AG08396 (cell line): ENCODE measurements around the gene CACNA2D4.

Source experiments
- DNase-seq: peaks from one replicate; pipeline ENCODE4 v3.0.0; 2012; ENCODE audit warnings: low spot score, mixed read lengths

The CACNA2D4 gene

DNA sequence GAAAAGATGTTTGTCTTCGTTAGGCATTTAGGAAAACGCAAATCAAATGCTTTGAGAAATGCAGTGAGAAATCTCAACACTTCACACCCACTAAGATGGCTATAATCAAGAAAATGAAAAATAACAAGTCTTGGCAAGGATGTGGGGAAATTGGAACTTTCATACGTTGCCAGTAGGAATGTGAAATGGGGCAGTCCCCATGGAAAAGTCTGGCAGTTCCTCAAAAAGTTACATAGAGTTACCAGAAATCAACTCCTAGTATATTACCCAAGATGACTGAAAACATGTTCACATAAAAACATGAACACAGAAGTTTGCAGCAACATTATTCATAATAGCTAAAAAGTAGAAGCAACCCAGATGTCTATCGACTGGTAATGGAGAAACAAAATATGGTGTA is 139.5 kb downstream of the CACNA2D4 start:
- DNase-seq, result no peak

DNA sequence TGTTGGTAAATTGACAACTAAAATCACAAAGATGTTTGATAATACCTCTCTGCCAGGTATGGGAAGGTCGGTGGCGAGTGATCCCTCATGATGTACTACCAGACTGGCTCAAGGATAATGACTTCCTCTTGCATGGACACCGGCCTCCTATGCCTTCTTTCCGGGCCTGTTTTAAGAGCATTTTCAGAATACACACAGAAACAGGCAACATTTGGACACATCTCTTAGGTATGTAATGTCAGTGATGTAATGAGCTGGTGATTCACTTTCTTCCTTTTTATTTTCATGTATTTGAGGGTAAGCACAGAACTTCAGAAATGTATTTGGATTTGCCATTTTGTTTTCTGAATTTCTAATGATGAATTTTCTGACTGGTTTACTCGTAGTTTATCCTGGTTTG is 140.7 kb downstream of the CACNA2D4 start:
- peak; percentile 51 for DNase-seq

DNA sequence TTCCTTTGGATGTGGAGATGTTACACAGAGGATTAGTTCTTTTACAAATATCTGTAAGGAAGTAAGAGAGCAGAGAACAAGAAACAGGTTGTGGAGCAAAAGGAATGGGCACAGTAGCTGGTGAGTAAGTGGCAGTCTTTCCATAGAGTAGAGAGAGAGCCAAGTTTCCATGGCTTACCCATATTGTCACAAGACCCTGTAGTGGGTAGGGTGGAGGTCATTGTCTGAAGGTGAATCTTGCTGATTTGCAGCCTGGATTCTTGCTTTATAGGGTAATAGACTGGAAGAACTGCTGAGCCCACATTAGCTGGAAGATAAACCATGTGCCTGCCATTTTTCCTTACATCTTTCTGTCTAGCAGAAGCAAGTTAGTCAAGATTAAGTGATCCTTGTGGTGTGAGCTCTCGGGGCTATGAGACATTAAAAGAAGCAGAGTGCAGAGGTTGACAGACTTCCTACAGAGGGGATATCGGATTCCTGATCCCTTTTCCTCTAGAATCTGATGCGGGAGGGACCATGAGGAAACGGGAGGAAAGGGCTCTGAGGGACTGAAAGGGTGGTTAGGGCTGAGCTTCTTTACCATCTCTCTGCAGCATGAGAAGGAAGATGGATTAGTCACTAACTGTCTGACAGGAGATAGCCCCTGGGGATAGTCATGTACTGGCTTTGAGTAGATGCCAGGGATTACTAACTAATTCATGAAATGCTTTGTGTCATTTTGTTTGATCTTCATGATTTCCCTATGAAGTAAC is 142.1 kb downstream of the CACNA2D4 start:
- no peak for DNase-seq

DNA sequence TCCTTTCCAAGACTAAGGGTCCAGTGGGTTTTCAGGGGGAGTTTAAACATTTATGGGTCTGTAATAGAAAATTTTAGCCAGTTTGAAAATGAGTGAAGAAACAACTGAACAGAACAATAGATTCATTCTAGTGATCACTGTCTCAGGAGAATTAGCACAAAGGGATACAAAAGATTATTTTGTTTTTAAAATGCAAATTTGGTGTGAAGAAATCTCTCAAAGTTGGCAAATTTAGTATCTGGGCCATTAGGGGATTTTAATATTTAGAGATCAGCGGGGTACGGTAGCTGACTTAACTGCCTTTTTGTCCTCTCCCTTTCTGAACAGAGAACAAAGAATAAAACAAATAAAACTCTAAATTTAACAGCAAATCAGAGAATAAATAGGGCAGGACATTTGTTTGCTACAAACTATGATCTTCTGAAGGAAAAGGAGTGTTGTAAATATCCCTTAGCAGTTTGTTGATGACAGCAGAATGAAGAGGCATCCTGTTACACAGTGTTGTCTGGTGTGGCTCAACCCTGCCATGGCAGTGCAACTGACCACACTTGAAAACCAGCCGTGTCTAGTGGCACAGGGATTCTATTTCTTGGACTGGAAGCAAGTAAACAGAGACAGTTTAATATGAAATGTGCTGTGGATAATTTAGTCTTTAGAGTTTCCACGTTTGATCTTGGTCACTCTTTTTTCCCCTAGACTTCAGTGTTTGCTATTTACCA is 144.4 kb downstream of the CACNA2D4 start:
- DNase-seq, result no peak

DNA sequence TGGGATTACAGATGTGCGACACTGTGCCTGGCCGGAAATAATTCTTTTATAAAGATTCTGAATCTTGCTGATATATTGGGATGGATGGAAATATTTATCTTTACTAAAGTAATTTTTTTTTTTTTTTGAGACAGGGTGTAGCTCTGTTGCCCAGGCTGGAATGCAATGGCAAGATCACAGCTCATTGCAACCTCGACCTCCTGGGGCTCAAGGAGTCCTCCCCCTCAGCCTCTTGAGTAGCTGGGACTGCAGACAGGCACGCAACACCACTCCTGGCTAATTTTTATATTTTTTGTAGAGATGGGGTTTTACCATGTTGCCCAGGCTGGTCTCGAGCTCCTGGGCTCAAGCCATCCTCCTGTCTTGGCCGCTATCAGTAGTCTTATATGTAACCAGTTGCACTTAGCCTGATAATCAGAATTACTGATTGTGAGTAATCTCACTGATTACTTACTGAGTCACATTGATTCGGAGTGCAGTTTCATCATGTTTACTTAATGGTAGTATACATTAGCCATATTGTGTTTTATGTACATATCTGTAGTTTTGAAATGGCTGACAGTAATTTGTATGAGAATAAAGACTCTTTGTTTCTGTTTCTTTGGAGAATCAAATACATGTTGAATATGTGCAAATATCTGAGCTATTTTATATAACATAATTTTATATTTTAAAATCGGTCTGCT is 148.5 kb downstream of the CACNA2D4 start:
- no peak for DNase-seq

DNA sequence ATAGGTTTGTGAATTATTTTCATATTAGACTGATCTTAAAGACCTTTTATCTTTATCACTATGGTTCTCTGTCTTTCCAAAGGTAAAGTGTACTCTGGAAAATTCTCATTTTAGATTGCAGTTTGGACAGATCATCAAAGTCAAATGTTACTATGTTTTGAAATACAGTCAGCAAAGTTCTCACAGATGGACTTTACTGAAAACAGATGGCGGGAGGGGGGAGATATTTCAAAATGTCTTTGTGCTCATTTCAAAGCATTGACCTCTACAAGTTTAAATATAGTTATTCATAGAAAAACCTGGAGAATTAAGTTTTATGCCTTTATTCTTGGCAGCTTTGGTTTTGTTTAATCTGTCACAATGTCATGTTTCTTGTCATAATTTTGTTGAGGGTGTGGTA is 149.8 kb downstream of the CACNA2D4 start:
- no peak for DNase-seq

DNA sequence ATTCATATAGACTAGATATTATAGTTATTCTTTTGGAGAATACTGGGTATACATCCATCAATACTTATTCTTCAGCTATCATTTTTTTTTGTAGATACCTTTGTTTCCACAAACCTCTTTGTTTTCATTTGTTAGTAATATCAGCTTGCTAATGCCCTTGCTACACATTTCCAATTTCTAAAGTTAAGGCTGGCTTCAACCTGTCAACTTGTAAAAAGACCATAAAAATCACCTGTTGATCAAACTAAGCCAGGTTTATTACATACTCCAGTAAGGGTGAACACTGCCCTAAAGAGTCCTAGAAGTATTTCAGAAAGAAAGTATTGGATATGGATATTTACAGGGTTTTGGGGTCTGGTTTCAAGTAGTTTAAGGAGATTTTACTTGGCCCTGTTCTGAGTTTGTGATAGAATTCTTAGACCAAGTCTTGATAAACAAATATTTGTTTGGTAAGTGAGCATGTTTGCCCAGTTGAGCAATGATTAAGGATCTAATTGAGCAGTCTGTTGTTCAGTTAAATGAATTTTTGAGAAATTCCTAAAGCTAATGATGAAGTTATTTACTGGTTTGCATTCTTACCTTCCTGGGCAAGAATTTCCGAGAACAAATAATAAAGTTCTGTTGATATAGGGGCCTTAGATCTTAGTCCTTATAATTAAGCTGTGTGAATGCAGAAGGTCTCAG is 150.9 kb downstream of the CACNA2D4 start:
- DNase-seq, result no peak

DNA sequence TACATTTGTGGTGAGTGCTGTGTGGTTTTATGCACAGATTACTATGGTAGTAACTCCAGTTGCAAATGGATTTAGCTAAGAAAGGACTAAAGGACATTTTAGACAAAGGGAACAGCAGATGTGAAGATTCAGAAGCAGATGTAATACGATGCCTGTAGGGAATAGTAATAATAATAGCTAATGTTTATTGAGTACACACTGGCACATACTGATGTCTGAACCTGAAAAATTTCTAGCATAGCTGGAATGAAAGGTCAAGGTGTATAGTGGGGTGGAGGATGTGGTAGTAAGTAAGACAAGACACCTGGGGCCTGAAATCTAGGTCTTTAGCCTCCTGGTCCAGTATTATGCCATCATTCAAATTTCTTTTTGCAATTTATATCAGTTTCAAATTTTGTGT is 152.3 kb downstream of the CACNA2D4 start:
- DNase-seq, result no peak

DNA sequence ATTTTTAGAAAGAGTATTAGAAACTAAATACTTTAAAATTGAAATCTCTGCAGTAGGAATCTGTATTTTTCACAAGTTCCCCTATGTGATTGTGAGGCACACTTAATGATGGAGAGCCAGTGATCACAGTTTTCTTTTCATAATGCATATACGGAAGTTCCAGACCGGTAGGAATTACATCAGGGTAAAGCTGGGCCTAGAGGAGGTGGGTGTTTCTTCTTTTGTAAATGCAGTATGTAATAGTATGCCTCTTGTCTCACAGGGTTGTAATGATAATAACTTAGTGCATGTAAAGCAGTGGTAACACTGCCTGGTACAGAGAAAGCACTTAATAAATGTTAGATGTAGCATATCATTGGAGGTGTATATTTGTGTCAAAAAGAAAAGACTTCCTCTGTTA is 155.3 kb downstream of the CACNA2D4 start:
- no peak for DNase-seq

DNA sequence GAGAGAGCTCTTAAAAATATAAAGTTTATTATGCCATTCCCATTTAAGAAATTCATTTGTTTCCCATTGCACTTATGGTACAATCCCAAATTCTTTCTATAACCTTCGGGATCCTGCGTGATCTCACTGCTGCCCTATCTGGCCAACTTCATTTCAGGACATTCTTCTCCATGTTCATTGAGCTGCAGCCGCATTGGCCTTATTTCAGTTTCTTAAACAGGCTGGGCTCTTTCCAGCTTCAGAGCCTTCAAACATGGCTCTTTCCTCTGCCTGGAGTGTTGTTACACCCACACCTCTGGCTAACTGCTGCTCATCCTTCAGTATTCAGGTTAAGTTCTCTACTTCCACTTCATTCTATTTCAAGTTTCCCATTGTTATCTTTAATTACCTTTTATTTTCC is 156.6 kb downstream of the CACNA2D4 start:
- DNase-seq, result no peak

DNA sequence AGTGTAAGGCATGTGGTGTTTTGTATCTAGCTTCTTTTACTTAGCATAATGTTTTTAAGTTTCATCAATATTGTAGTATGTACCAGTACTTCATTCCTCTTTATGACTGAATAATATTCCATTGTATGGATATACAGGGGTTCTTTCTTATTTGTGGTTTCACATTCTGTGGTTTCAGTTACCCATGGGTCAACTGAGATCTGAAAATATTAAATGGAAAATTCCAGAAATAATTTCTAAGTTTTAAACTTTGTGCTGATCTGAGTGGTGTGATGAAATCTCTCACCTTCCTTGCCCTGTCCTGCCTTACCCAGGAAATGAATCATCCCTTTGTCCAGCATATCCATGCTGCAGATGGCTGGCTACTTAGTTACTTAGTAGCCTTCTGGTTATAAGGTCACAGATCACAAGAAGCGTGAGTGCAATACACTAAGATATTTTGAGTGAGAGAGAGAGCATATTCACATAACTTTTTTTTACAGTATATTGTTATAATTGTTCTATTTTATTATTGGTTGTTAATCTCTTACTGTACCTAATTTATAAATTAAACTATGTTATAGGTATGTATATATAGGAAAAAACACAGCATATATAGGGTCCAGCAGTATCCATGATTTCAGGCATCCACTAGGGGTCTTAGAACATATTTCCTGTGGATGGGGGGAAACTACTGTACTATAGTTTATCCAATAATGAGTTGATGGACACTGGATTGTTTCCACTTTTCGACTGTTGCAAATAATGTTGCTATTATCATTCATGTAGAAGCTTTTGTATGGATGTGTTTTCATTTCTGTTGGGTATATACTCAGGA is 157.7 kb downstream of the CACNA2D4 start:
- no peak for DNase-seq

DNA sequence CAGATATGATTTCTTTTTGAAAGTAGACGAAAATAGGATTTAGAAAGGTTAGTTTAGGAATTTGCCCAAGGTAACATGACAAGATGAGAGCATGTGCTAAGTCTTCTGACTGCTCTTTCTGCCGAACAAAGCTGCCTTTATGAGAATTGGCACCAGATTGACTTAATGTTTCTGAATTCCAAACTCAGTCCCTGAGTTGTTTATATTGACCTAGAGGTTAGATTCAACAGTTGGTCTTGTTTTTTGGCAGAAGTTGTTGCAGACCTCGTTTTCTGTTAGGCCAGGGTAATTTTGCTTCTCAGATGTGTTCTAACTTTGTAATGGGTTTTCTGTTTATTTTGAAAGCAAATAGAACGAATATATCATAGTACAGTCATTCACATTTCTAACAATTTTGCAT is 159.6 kb downstream of the CACNA2D4 start:
- no peak for DNase-seq

DNA sequence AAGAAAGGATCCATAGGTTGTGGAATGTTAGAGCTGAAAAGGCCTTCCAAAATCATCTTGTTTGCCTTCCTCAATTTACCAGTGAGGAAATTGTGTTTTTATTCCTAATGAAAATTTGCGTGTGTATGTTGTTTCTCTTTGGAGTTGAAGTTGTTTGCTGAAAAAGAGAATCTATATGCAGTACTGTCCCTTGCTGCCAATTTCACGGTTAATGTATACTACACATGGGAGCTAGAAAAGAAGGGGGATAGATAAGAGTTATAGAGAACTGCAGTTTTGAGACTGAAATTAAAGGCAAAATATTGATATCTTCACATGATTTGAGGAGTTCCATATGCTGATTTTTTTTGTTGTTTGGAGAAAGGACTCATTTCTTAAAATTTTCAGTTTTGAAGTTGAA is 160.1 kb downstream of the CACNA2D4 start:
- no peak for DNase-seq

DNA sequence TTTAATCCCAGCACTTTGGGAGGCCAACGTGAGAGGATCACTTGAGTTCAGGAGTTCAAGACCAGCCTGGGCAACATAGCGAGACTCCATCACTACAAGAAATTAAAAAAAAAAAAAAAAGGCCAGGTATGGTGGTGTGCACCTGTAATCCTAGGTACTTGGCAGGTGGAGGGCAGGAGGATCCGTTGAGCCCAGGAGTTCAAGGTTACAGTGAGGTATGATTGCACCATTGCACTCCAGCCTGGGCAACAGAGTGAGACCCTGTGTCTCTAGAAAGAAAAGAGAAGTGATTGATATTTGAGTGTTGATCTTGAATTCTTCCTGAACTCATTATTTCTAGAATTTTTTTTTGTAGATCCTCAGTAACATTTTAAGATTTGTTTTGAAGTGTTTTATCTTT is 168.2 kb downstream of the CACNA2D4 start:
- DNase-seq, result no peak

DNA sequence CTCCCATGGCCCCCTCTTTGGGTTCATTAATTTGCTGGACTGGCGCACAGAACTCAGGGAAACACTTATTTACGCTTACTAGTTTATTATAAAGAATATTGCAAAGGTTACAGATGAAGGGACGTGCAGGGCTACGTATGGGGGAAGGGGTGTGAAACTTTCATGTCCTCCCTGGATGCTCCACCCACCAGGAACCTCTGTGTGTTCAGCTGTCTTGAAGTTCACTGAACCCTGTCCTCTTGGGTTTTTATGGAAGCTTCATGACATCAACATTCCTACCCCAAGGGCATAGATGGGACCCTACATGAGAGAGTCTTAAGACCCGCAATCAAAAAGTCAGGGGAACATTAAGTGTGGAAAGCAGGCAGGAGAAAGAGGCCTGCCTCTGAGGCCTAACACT is 169.4 kb downstream of the CACNA2D4 start:
- DNase-seq, result no peak

DNA sequence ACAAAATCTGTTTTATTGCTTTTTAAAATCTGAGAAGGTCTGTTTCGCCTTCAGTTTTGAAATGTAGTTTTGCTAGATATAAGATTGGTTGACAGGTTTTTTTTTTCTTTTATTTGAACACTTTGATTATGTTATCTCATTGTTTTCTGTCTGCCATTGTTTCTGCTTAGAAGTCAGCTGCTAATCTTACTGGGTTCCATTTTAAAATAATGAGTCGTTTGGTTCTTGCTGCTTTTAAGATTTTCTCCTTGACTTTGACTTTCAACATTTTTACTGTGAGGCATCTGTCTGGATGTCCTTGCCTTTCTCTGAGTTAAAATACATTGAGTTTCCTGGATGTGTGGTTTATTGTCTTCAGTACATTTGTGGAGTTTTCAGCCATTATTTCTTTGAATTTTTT is 170.8 kb downstream of the CACNA2D4 start:
- DNase-seq, result no peak

DNA sequence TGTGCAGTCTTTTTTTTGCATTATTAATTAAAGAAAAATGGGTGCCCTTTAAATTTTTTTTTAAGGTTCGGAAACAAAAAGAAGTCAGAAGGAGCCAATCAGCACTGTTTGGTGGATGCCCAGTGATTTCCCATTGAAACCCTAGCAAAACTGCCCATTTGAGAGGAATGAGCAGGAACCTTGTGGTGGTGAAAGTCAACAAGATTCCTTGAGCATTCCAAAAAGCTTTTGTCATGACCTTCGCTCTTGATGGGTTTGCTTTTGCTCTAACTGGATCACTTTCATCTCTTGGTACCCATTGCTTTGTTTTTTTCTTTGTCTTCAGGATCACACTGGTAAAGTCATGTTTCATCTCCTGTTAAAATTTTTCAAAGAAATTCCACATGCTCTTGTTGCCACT is 173.5 kb downstream of the CACNA2D4 start:
- peak; percentile 17 for DNase-seq
